ENCODE data around the gene CC2D1A. TPM values are rescaled to one million over a fixed set of nuclear protein-coding genes. Genes with fewer than 3 reads are reported as not detected.

Gene CC2D1A
- total RNA-seq, 1 donor from 2014 or later = 0.96 TPM

DNA sequence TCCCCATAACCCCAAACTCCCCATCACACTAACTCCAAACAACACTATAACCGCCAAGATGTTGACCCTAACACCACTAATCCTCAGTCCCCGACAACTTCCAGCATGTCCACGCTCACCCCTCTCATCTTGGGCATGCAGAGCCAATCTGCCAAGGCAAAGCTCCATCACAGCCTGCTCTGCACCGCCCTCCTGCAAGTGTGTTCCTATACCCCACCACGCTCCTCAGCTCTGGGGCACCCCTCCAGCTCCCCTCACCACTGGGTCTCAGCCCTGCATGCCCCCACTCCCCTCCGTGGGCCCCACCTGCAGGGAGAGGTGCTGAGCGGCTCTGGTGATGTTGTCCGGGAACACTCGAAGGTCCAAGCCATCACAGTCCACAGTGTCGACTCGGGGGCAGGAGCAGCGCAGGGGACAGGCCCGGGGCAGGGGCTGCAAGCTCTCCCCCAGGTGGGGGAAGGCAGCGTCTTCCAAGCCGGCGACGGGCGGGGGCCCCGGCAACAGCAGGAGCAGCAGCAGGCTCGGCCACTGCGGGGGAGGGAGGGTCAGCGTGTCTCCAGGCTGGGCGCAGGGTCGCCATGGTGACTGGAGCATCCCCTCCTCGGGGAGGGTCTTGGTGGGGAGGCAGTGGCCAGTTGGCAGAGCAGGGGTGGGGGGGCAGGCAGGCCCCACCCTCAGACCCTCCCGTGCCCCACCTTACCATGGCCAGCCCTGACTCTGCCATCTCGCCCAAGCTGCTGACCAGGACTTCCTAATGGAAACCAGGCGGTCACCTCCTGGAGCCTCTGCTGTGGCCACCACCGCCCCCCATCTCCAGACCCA lies 31.7 kb downstream of the CC2D1A start:
- DNase-seq (ENCODE audit: low spot score) = no peak

DNA sequence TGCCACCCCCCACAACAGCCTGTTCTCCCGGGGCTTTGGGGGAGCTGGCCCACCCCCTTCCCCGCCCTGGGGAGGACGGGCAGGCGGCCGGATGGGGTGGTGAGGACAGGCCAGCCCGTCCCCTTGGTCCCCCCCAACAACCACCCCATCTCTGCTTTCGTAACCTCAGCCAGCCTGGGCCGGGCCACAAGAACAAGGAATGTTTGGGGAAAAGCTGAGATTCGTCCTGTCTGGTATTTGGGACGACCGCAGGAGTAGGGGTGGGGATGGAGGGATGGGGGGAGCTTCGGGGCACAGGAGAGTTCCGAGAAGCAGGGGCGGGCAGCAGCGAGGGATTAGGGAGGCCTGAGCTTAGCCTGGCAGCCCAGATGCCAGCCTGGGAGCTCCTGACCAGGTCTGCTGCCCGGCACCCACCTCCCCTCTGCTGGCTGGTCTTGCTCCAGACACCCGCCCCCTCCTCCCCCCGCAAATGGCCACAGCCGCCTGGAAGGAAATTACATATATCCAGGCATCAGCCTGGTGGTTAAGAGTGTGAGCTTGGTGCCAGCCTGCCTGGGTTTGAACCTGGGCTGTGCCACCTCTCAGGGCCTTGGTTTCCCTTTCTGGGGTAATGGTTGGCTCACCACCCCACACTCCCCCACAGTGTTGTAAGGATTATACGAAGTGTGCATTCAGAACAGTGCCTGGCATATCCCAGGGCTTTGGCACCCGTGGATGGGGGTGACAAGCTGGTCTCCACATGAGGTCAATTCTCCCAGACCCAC lies 32.5 kb downstream of the CC2D1A start, which contains the start of gene PODNL1:
PODNL1 (minus strand) TSS at position 117 of the 764 bp plus-strand sequence. CDS start 236 bp downstream, outside the sequence.
- DNase-seq (ENCODE audit: low spot score) = peak; percentile 84

DNA sequence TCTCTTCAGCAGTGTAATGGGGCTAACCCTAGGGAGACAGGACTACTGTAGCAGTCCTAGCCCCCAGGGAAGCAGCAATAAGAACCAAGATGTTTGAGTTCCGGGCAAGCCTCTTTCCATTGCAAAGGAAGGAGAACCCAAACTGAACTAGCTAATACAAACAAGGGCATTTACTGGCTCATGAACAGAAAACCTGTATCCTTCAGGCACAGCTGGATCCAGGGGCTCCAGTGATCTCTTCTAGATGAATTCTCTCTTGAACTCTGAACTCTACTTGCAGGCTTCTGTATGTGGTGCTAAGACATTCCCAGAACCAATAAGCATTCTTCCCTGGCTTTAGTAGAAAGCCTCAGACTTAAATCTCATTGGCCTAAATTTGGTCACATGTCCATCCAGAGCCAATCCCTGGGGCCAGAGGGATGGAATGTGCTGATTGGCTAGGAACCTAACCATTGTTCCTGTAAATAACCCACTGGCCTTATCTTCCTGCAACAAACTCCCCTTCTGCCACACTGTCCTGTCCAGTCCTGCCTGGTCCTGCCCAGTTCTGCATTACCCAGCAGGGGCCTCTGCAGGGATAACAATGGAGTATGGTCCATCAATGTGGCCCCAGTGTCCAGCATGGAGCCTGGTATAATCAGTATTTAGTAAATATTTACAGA lies 36.2 kb downstream of the CC2D1A start:
- DNase-seq (ENCODE audit: low spot score) = no peak

GRCh38 chr19:13946414-13946813 lies 40.4 kb downstream of the CC2D1A start:
- DNase-seq (ENCODE audit: low spot score) = no peak

DNA sequence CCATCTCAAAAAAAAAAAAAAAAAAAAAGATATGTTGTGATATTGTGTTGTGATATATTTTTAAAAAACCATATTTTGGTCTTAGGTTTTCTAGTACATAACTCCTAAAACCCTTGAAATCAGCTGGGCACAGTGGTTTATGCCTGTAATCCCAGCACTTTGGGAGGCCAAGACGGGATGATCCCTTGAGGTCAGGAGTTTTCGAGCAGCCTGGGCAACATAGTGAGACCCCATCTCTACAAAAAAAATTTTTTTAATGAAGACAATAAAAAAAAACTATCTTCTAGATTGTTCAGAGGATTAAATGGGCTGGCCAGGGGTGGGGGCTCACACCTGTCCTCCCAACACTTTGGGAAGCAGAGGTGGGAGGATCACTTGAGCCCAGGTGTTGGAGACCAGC lies 45.0 kb downstream of the CC2D1A start:
- no peak for DNase-seq (ENCODE audit: low spot score)

DNA sequence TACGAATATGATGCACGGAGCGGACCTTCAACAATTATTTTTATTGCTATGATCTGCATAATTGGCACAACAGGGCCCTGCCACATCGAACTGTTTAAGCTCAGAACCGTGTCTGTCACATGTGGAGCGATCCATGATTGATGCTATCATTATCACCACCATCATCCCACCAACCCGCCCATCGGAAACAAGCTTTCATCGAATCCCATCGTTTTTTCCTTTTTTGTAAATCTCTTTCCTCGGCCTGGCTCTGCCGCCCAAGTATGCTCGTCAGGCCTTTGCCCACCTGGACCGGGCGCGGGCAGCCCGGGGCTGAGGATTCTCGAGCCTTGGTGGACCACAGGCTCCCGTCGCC lies 45.8 kb downstream of the CC2D1A start:
- no peak for DNase-seq (ENCODE audit: low spot score)

GRCh38 chr19:13952154-13952930 lies 46.3 kb downstream of the CC2D1A start, which contains the start of gene DCAF15:
TSS of gene DCAF15 (plus strand) at chr19:13952509. CDS start at chr19:13952513, 4 bp downstream.
- peak; percentile 100 for DNase-seq (ENCODE audit: low spot score)

GRCh38 chr19:13952931-13953531 lies 47.0 kb downstream of the CC2D1A start:
- DNase-seq (ENCODE audit: low spot score) = peak; percentile 65

DNA sequence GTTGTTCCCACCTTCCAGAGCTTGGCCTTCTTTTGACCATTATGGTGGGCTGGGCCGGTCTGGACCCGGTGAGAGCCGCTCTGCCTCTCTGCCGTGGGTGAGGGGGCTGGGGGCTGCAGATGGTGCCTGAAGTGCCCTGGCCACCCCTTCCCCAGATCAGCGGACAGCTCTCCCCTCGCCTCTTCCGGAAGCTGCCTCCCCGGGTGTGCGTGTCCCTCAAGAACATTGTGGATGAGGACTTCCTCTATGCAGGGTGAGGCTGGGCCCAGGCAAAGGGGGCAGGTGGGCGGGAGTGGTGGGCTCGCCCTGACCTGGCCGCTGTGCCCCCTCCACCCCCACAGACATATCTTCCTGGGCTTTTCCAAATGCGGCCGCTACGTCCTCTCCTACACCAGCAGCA lies 48.2 kb downstream of the CC2D1A start:
- no peak for DNase-seq (ENCODE audit: low spot score)

DNA sequence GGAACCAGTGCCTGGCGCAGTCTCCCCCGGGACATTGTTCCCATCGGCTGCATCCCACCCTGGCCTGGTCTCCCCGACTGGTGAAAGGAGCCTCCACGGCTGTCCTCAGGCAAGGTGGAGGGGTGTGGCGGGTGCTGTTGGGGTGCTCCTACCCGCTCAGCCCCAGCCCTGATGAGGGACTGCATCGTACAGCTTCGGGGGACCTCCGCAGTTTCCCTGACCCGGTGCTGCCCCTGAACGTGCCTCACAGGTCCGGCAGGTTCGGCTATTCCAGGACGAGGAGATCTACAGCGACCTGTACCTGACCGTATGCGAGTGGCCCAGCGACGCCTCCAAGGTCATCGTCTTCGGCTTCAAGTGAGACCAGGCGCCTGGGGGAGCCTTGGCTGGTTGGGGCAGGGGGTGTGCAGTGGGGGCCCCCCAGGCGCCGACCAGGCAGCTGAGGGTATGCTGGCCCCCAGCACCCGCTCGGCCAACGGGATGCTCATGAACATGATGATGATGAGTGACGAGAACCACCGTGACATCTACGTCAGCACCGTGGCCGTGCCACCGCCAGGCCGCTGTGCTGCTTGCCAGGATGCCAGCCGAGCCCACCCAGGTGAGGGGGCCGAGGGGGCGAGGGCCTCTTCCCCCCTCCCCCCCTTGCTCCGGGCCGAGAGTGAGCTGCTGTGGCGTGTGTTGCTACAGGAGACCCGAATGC lies 49.8 kb downstream of the CC2D1A start:
- DNase-seq (ENCODE audit: low spot score) = no peak

GRCh38 chr19:13956365-13956744 lies 50.4 kb downstream of the CC2D1A start:
- DNase-seq (ENCODE audit: low spot score) = no peak

GRCh38 chr19:13957051-13957450 lies 51.0 kb downstream of the CC2D1A start:
- no peak for DNase-seq (ENCODE audit: low spot score)

DNA sequence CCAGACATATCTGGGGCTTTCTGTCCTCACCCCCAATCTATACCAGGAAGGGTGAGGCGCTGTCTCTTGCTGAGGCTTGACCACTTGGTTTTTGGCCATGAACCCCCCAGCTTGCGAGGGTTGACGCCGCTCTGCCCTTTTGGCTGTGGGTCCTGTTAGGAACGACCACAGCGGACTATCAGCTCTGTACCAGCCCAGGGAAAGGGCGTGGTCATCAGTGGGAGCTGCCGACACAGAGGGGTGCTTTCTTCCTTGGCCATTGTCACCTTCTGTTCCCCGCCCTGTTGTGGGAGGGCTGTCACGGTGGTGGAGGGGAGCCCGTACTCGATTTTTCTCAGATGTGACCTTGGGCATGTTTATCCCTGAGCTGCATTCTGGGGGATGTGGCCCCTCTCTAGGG lies 52.0 kb downstream of the CC2D1A start:
- DNase-seq (ENCODE audit: low spot score) = no peak

- DNase-seq (ENCODE audit: low spot score) = no peak
These were observed 53.4 kb downstream of the CC2D1A start for GRCh38 chr19:13959141-13959961.

- DNase-seq (ENCODE audit: low spot score) = no peak
These were observed 54.2 kb downstream of the CC2D1A start for GRCh38 chr19:13959962-13960862.

- no peak for DNase-seq (ENCODE audit: low spot score)
These were observed 55.1 kb downstream of the CC2D1A start for GRCh38 chr19:13960863-13961784.

All from umbilical cord (tissue), 2 donors.